Hepatocyte (in vitro differentiated cells): ENCODE results near the gene NUAK1.

Experiments
- CTCF ChIP-seq: fragments of 200-600 bp; sonication (generic); IDR thresholded peaks from 2 replicates; pipeline ENCODE4 v1.5.1; 2016; ENCODE audit warnings: antibody characterized with exemption, mild to moderate bottlenecking; ENCODE audit not compliant: poor library complexity
- EZH2 ChIP-seq: fragments of 200-600 bp; sonication (generic); IDR thresholded peaks from 2 replicates; pipeline ENCODE4 v1.6.1; 2016; ENCODE audit warnings: antibody characterized with exemption, mild to moderate bottlenecking, borderline replicate concordance
- EZH2phosphoT487 ChIP-seq: fragments of 200-600 bp; sonication (generic); IDR thresholded peaks from one replicate; pipeline ENCODE4 v1.6.1; 2018; ENCODE audit warnings: antibody characterized with exemption, mild to moderate bottlenecking, low read depth, moderate library complexity; ENCODE audit not compliant: unreplicated experiment, severe bottlenecking

GRCh38 chr12:106160915-106161314 lies 22.2 kb upstream of the NUAK1 start:
- TF ChIP-seq CTCF (no peak), EZH2 (no peak), EZH2phosphoT487 (no peak)
